H1 (cell line): ENCODE measurements around the gene CDK8. TPM values are rescaled to one million over a fixed set of nuclear protein-coding genes. Genes with fewer than 3 reads are reported as not detected.

Source experiments
- CTCF ChIA-PET: fragments of 300-600 bp; sonication (Branson Sonifier 250); formaldehyde crosslinking; loops from one replicate; lab custom pipeline; 2021; ENCODE audit not compliant: partially characterized antibody; lab: Charles Lee
- POLR2A ChIA-PET: fragments of 300-600 bp; sonication (Branson Sonifier 250); formaldehyde crosslinking; loops from one replicate; lab custom pipeline; 2021; ENCODE audit warnings: inconsistent platforms; ENCODE audit not compliant: partially characterized antibody; lab: Charles Lee
- DNase-seq, 2 experiments: peaks; one replicate each; pipeline versions ENCODE4 v3.0.0 to v3.0.0-alpha.2; 2010 to 2022; ENCODE audit warnings: low spot score in 2 of 2, low read depth in 1 of 2, mixed read lengths in 1 of 2
- FAIRE-seq: peaks from 2 replicates; lab custom pipeline; 2011; peaks lifted over from hg19 to GRCh38; lab: Jason Lieb, UNC
- H2AFZ ChIP-seq: 2 replicates; pipeline ENCODE4 v1.8.1; 2012; ENCODE audit warnings: low read length, inconsistent platforms
- H2AK5ac ChIP-seq: 2 replicates; pipeline ENCODE4 v1.6.1; 2013; ENCODE audit warnings: low read depth, low read length
- H2BK120ac ChIP-seq: replicated peaks from 2 replicates; pipeline ENCODE3; 2013; ENCODE audit warnings: low read depth, low read length, inconsistent platforms
- H2BK12ac ChIP-seq: 2 replicates; pipeline ENCODE4 v1.6.1; 2013; ENCODE audit warnings: low read depth, low read length
- H2BK15ac ChIP-seq: 2 replicates; pipeline ENCODE4 v1.6.1; 2013; ENCODE audit warnings: low read length
- H2BK20ac ChIP-seq: 2 replicates; pipeline ENCODE4 v1.6.1; 2013; ENCODE audit warnings: low read length
- H2BK5ac ChIP-seq: 2 replicates; pipeline ENCODE4 v1.6.1; 2013; ENCODE audit warnings: low read depth, low read length
- H3K14ac ChIP-seq: 2 replicates; pipeline ENCODE4 v1.6.1; 2013; ENCODE audit warnings: inconsistent platforms; ENCODE audit not compliant: insufficient read length
- H3K18ac ChIP-seq: 2 replicates; pipeline ENCODE4 v1.6.1; 2013; ENCODE audit warnings: low read length; ENCODE audit errors: extremely low read depth
- H3K23ac ChIP-seq: 2 replicates; pipeline ENCODE4 v1.6.1; 2013; ENCODE audit warnings: inconsistent platforms; ENCODE audit not compliant: insufficient read length
- H3K23me2 ChIP-seq: 2 replicates; pipeline ENCODE4 v1.6.1; 2013; ENCODE audit warnings: low read depth, low read length
- H3K27ac ChIP-seq: 2 replicates; pipeline ENCODE4 v1.6.1; 2011; ENCODE audit warnings: low read depth, low read length, inconsistent platforms
- H3K27me3 ChIP-seq, 4 experiments: replicated peaks in 1 of 4; 1 replicate in 1 of 4; 2 replicates in 3 of 4; pipeline versions ENCODE4 v1.6.1 to v1.8.1; 2011 to 2013; ENCODE audit warnings: low read length in 3 of 4, mild to moderate bottlenecking in 3 of 4, inconsistent platforms in 2 of 4, mixed read lengths in 2 of 4, moderate library complexity in 1 of 4; ENCODE audit not compliant: control insufficient read depth in 3 of 4, insufficient read depth in 3 of 4; ENCODE audit errors: extremely low read depth in 1 of 4
- H3K36me3 ChIP-seq, 4 experiments: 2 replicates each; pipeline versions ENCODE4 v1.6.1 to v1.8.1; 2011 to 2013; ENCODE audit warnings: mild to moderate bottlenecking in 4 of 4, low read length in 3 of 4, moderate library complexity in 2 of 4, control low read depth in 1 of 4, inconsistent platforms in 1 of 4; ENCODE audit not compliant: insufficient read depth in 4 of 4, control insufficient read depth in 2 of 4
- H3K4ac ChIP-seq: replicated peaks from 2 replicates; pipeline ENCODE3; 2013; ENCODE audit warnings: low read length, low read depth, mixed read lengths, inconsistent platforms; ENCODE audit not compliant: insufficient read length
- H3K4me1 ChIP-seq, 4 experiments: replicated peaks in 1 of 4; 1 replicate in 1 of 4; 2 replicates in 3 of 4; pipeline versions ENCODE4 v1.6.1 to v1.8.1; 2011 to 2013; ENCODE audit warnings: low read length in 3 of 4, inconsistent platforms in 2 of 4, mixed read lengths in 1 of 4; ENCODE audit not compliant: insufficient read depth in 4 of 4, control insufficient read depth in 3 of 4
- H3K4me2 ChIP-seq, 2 experiments: 2 replicates each; pipeline versions ENCODE4 v1.6.1 to v1.8.1; 2011 to 2013; ENCODE audit warnings: low read depth in 2 of 2, low read length in 2 of 2, control low read depth in 1 of 2, inconsistent platforms in 1 of 2, mild to moderate bottlenecking in 1 of 2; ENCODE audit not compliant: insufficient read depth in 1 of 2
- H3K4me3 ChIP-seq, 4 experiments: fragments of 200-600, 300-600 bp in 1 of 4; sonication (generic), shearing (Covaris generic), sonication (Bioruptor Twin) in 1 of 4; 2 replicates each; pipeline versions ENCODE4 v1.5.1 to v1.8.1; 2011 to 2016; ENCODE audit warnings: low read length in 4 of 4, low read depth in 3 of 4, control low read depth in 2 of 4, inconsistent platforms in 2 of 4, mild to moderate bottlenecking in 2 of 4, mixed read lengths in 1 of 4, moderate library complexity in 1 of 4; ENCODE audit not compliant: insufficient read depth in 2 of 4; ENCODE audit errors: extremely low read depth in 1 of 4
- H3K56ac ChIP-seq: replicated peaks from 2 replicates; pipeline ENCODE3; 2013; ENCODE audit warnings: low read depth, mild to moderate bottlenecking, mixed read lengths, low read length, inconsistent platforms; ENCODE audit not compliant: insufficient read length
- H3K79me1 ChIP-seq: 2 replicates; pipeline ENCODE4 v1.6.1; 2013; ENCODE audit warnings: low read depth, low read length, control low read depth
- H3K79me2 ChIP-seq, 2 experiments: 2 replicates each; pipeline versions ENCODE4 v1.6.1 to v1.8.1; 2012 to 2013; ENCODE audit warnings: low read length in 2 of 2, mild to moderate bottlenecking in 2 of 2, inconsistent platforms in 1 of 2; ENCODE audit not compliant: insufficient read depth in 2 of 2, control insufficient read depth in 1 of 2
- H3K9ac ChIP-seq, 4 experiments: replicated peaks in 1 of 4; 1 replicate in 1 of 4; 2 replicates in 3 of 4; pipeline versions ENCODE4 v1.6.1 to v1.8.1; 2011 to 2013; ENCODE audit warnings: low read depth in 3 of 4, low read length in 3 of 4, control low read depth in 2 of 4, mild to moderate bottlenecking in 2 of 4, moderate library complexity in 2 of 4, inconsistent platforms in 1 of 4; ENCODE audit errors: extremely low read depth in 1 of 4
- H3K9me3 ChIP-seq, 2 experiments: 2 replicates each; pipeline versions ENCODE4 v1.6.1 to v1.8.1; 2012 to 2013; ENCODE audit warnings: mild to moderate bottlenecking in 2 of 2, moderate library complexity in 2 of 2, control low read depth in 1 of 2, inconsistent platforms in 1 of 2, low read depth in 1 of 2, low read length in 1 of 2, mixed read lengths in 1 of 2; ENCODE audit not compliant: insufficient read depth in 2 of 2
- H4K20me1 ChIP-seq, 2 experiments: replicated peaks in 1 of 2; 2 replicates each; pipeline versions ENCODE3 to v1.8.1; 2011 to 2013; ENCODE audit warnings: inconsistent platforms in 2 of 2, low read length in 2 of 2, mild to moderate bottlenecking in 1 of 2; ENCODE audit not compliant: insufficient read depth in 2 of 2, control insufficient read depth in 1 of 2
- H4K5ac ChIP-seq: 2 replicates; pipeline ENCODE4 v1.6.1; 2013; ENCODE audit warnings: low read length, low read depth, mixed read lengths, inconsistent platforms; ENCODE audit not compliant: insufficient read length
- H4K8ac ChIP-seq: 2 replicates; pipeline ENCODE4 v1.8.0; 2013; ENCODE audit warnings: mild to moderate bottlenecking, moderate library complexity, low read length, inconsistent platforms; ENCODE audit not compliant: insufficient read depth; ENCODE audit errors: extremely low read depth
- H4K91ac ChIP-seq: replicated peaks from 2 replicates; pipeline ENCODE3; 2013; ENCODE audit warnings: low read length, mixed read lengths, inconsistent platforms; ENCODE audit not compliant: insufficient read length
- BACH1 ChIP-seq: IDR thresholded peaks from 2 replicates; pipeline ENCODE4 v1.6.1; 2012; ENCODE audit warnings: low read length, improper control_type of control experiment
- CTCF ChIP-seq, 3 experiments: IDR thresholded peaks; 1 replicate in 2 of 3; 2 replicates in 1 of 3; pipeline versions ENCODE4 v1.5.1 to v1.6.1; 2011; ENCODE audit warnings: low read length in 3 of 3, mild to moderate bottlenecking in 3 of 3, inconsistent platforms in 2 of 3, low read depth in 1 of 3, moderate library complexity in 1 of 3; ENCODE audit not compliant: insufficient read depth in 1 of 3; ENCODE audit errors: control extremely low read depth in 1 of 3
- EZH2 ChIP-seq: fragments of 200-600 bp; sonication (generic); IDR thresholded peaks from 2 replicates; pipeline ENCODE4 v1.7.1; 2012; ENCODE audit warnings: low read depth, mild to moderate bottlenecking, moderate library complexity, low read length, inconsistent platforms; ENCODE audit not compliant: severe bottlenecking
- GABPA ChIP-seq: IDR thresholded peaks from 2 replicates; pipeline ENCODE4 v1.6.1; 2011; ENCODE audit warnings: mild to moderate bottlenecking, low read length, moderate library complexity, borderline replicate concordance; ENCODE audit not compliant: insufficient read depth
- KDM1A ChIP-seq: fragments of 200-600, 300-600 bp; sonication (generic); IDR thresholded peaks from 2 replicates; pipeline ENCODE4 v1.7.1; 2016; ENCODE audit warnings: mild to moderate bottlenecking, low read length, borderline replicate concordance
- NANOG ChIP-seq: IDR thresholded peaks from 2 replicates; pipeline ENCODE4 v1.6.1; 2011; ENCODE audit warnings: low read length, low read depth, mild to moderate bottlenecking, inconsistent platforms; ENCODE audit not compliant: insufficient read depth, poor library complexity, severe bottlenecking
- RBBP5 ChIP-seq: IDR thresholded peaks from 2 replicates; pipeline ENCODE4 v1.7.1; 2012; ENCODE audit warnings: low read depth, mild to moderate bottlenecking, inconsistent platforms, low read length, moderate library complexity, borderline replicate concordance
- RNF2 ChIP-seq: fragments of 200-900, 300-1000 bp; sonication (generic); IDR thresholded peaks from 2 replicates; pipeline ENCODE4 v1.7.1; 2016; ENCODE audit warnings: borderline replicate concordance, low read depth, mild to moderate bottlenecking, antibody characterized with exemption, low read length; ENCODE audit not compliant: poor library complexity, severe bottlenecking; ENCODE audit errors: missing control alignments
- SAP30 ChIP-seq: fragments of 300-600 bp; sonication (generic); IDR thresholded peaks from 2 replicates; pipeline ENCODE4 v1.7.1; 2012; ENCODE audit warnings: low read length, moderate library complexity, mild to moderate bottlenecking, inconsistent platforms; ENCODE audit not compliant: insufficient read depth, insufficient replicate concordance
- SP4 ChIP-seq: IDR thresholded peaks from 2 replicates; pipeline ENCODE4 v1.6.1; 2012; ENCODE audit warnings: low read length, inconsistent platforms
- WGBS, 2 experiments: shearing (Covaris generic) in 1 of 2; methylation state at CpG; one replicate each; pipeline versions ENCODE4 v1.1.6 to v1.1.7; 2013 to 2015; ENCODE audit warnings: low lambda C conversion rate in 2 of 2, mixed read lengths in 2 of 2, inconsistent platforms in 1 of 2, low coverage in 1 of 2, missing lambda C conversion rate in 1 of 2; ENCODE audit not compliant: insufficient replicate concordance in 2 of 2, insufficient coverage in 1 of 2, insufficient read length in 1 of 2; ENCODE audit errors: extremely low coverage in 1 of 2, missing lambda C conversion rate in 1 of 2; 5-methylcytosine and 5-hydroxymethylcytosine counted together
- polyA plus RNA-seq, 7 experiments: library from polyadenylated mRNA; depleted of rRNA in 3 of 7; stranded (reverse) in 5 of 7; unstranded in 2 of 7; fragments of >200 nt in 5 of 7; fragments of 200-250 nt in 2 of 7; gene quantifications; 1 replicate in 5 of 7; 2 replicates in 1 of 7; 4 replicates in 1 of 7; pipeline versions ENCODE4 v1.2.1 to v1.2.3, GENCODE V29; 2011 to 2013; ENCODE audit warnings: missing spikeins in 2 of 7, mixed read lengths in 2 of 7
- total RNA-seq: library from RNA; stranded (reverse); fragmentation: NEBNext Ultra II Directional; extraction: Animal tissue kit (Norgen Biotek cat#: 25700); gene quantifications from 2 replicates; pipeline ENCODE4 v1.2.1, GENCODE V29; 2021

CDK8 gene
- total and polyA plus RNA-seq, 2 of the 8 experiments (the other 6 are each of a cell fraction or from before 2014, with no cell fraction given) = 22.1 to 25.6 TPM

GRCh38 chr13:26424181-26424580 lies 170.3 kb downstream of the CDK8 start:
- Histone ChIP-seq H2BK120ac (no peak overlapping the region), H3K27me3 (no peaks in the 10 kb centered on the region), H3K27ac (no peak overlapping the region), H3K79me2 (no peaks in the 10 kb centered on the region), H4K5ac (no peak overlapping the region), H4K8ac (no peak overlapping the region; the same call in 1 of the 2 replicates), H3K9ac (no peak overlapping the region), H3K23ac (no peak overlapping the region), H3K18ac (no peak overlapping the region), H2BK5ac (no peak overlapping the region)
- CTCF ChIA-PET = interaction anchor here (0.6 to 2.1 kb wide), 6 partner anchors 47 to 879 kb away, joined by 3 to 5 read pairs (median 4); no protein-coding TSS in a partner anchor
- FAIRE-seq = no peak
- WGBS, 2 experiments = 93% methylated on average over 14 of the region's 14 CpGs; no CpG with 5 or more reads in 1 of the 2 experiments
- DNase-seq = no peak
- TF ChIP-seq CTCF (IDR thresholded peaks at IDR 0.05; ENCODE audit: control extremely low read depth in 1 of 3, insufficient read depth in 1 of 3, low read depth in 1 of 3, low read length in 3 of 3) (no peak), SAP30 (no peak), EZH2 (no peak), GABPA (no peak), NANOG (no peak), SP4 (no peak), RNF2 (no peak), BACH1 (no peak), KDM1A (no peak), RBBP5 (no peak)
- TF ChIP-seq, all 59 proteins: peak for 0
- H3K36me3 ChIP-seq = no peaks in the 10 kb centered on the region
- H3K23me2 ChIP-seq = no peaks in the 10 kb centered on the region
- H4K20me1 ChIP-seq = no peaks in the 10 kb centered on the region
- no peaks in the 10 kb centered on the region for H3K9me3 ChIP-seq
- 0 out of 2 replicates have a peak overlapping the region, but pooled peaks have one; percentile 52 for H2AFZ ChIP-seq
- no peak overlapping the region for H3K4me3 ChIP-seq
- no peak overlapping the region for H3K4me2 ChIP-seq
- no peak overlapping the region for H4K91ac ChIP-seq
- no peaks in the 10 kb centered on the region for H3K4me1 ChIP-seq
- no peaks in the 10 kb centered on the region for H3K79me1 ChIP-seq
- H3K14ac ChIP-seq = no peak overlapping the region
- POLR2A ChIA-PET = interaction anchor here (0.8 to 1.2 kb wide), 2 partner anchors 20 to 52 kb away, joined by 3 to 4 read pairs; no protein-coding TSS in a partner anchor
- H2AK5ac ChIP-seq = no peak overlapping the region
- H3K56ac ChIP-seq = no peak overlapping the region
- H2BK20ac ChIP-seq = no peak overlapping the region
- no peak overlapping the region for H3K4ac ChIP-seq
- H2BK15ac ChIP-seq = no peak overlapping the region
- no peak overlapping the region for H2BK12ac ChIP-seq
